ENCODE results near the gene TMEM117.

DNA sequence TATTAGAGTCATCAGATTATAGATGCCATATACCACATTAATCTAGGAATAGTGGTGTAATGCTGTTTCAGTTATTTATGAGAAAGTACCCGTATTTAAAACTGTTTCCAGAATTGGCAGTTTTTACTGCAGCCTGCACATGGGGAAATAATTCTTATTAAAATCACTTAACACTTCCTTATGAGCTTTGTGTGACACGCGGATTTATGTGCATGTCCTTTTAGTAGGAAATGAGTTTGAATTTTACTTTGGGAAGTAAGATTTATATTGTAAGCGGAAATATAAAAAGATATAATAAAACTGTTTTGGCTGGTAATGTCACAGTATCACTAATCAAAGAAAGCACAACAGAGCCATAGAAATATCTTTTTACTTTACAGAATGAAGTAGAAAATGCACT is 132.9 kb downstream of the TMEM117 start:
- TF ChIP-seq, protein P1, sequence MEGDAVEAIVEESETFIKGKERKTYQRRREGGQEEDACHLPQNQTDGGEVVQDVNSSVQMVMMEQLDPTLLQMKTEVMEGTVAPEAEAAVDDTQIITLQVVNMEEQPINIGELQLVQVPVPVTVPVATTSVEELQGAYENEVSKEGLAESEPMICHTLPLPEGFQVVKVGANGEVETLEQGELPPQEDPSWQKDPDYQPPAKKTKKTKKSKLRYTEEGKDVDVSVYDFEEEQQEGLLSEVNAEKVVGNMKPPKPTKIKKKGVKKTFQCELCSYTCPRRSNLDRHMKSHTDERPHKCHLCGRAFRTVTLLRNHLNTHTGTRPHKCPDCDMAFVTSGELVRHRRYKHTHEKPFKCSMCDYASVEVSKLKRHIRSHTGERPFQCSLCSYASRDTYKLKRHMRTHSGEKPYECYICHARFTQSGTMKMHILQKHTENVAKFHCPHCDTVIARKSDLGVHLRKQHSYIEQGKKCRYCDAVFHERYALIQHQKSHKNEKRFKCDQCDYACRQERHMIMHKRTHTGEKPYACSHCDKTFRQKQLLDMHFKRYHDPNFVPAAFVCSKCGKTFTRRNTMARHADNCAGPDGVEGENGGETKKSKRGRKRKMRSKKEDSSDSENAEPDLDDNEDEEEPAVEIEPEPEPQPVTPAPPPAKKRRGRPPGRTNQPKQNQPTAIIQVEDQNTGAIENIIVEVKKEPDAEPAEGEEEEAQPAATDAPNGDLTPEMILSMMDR (IDR thresholded peaks at IDR 0.05): no peak
- no peak for TF ChIP-seq EZH2 (IDR thresholded peaks at IDR 0.05; ENCODE audit: borderline replicate concordance, insufficient read depth, low read depth, low read length, poor library complexity, severe bottlenecking)

All from B cell (primary cell).